Measurements from ENCODE around the gene MARCHF7.
"Not testable (repeated sequence)": the region's sequence is repeated elsewhere in the genome, so short reads cannot be mapped to it uniquely, and the experiment has no call there.

Gene MARCHF7

GRCh38 chr2:159712143-159712928 is at the start of gene MARCHF7:
MARCHF7 (plus strand) TSS chr2:159712506; CDS start chr2:159729023, 16,517 bp downstream.
- H3K27ac Mint-ChIP-seq = peak within 1 kb of the TSS; percentile 100
- H3K9me3 Mint-ChIP-seq = no peaks in the 10 kb centered on the region
- no peaks in the 10 kb centered on the region for H3K27me3 Mint-ChIP-seq
- H3K4me3 Mint-ChIP-seq = peak within 1 kb of the TSS; percentile 99
- peaks cover 15% of the 10 kb centered on the region for H3K36me3 Mint-ChIP-seq
- H3K4me1 Mint-ChIP-seq = peaks cover 56% of the 10 kb centered on the region

GRCh38 chr2:159667423-159667822 is 44.9 kb upstream of the MARCHF7 start:
- not testable (repeated sequence) for H3K27ac Mint-ChIP-seq, H3K27me3 Mint-ChIP-seq, H3K4me3 Mint-ChIP-seq, H3K9me3 Mint-ChIP-seq, H3K4me1 Mint-ChIP-seq
- H3K36me3 Mint-ChIP-seq = peaks cover 12% of the 10 kb centered on the region

GRCh38 chr2:159671047-159671446 is 41.3 kb upstream of the MARCHF7 start:
- H3K4me1 Mint-ChIP-seq = no peaks in the 10 kb centered on the region
- no peaks in the 10 kb centered on the region for H3K27me3 Mint-ChIP-seq
- H3K36me3 Mint-ChIP-seq = peaks cover 16% of the 10 kb centered on the region
- H3K9me3 Mint-ChIP-seq = no peaks in the 10 kb centered on the region
- no peak overlapping the region for H3K4me3 Mint-ChIP-seq
- H3K27ac Mint-ChIP-seq = no peak overlapping the region

- H3K4me1 Mint-ChIP-seq = no peaks in the 10 kb centered on the region
- no peaks in the 10 kb centered on the region for H3K27me3 Mint-ChIP-seq
These were observed 34.7 kb upstream of the MARCHF7 start for GRCh38 chr2:159677654-159678053.

GRCh38 chr2:159680692-159681091 is 31.6 kb upstream of the MARCHF7 start:
- Mint-ChIP-seq H3K27me3 (no peaks in the 10 kb centered on the region), H3K9me3 (no peaks in the 10 kb centered on the region), H3K4me3 (no peak overlapping the region), H3K36me3 (peaks cover 2% of the 10 kb centered on the region), H3K4me1 (no peaks in the 10 kb centered on the region), H3K27ac (no peak overlapping the region)

More at GRCh38 chr2:159677654-159678053, 34.7 kb upstream of the MARCHF7 start:
- Mint-ChIP-seq H3K9me3 (no peaks in the 10 kb centered on the region), H3K4me3 (no peak overlapping the region), H3K36me3 (peaks cover 3% of the 10 kb centered on the region), H3K27ac (no peak overlapping the region)

GRCh38 chr2:159683817-159684216 is 28.5 kb upstream of the MARCHF7 start:
- H3K36me3 Mint-ChIP-seq = peaks cover 2% of the 10 kb centered on the region
- no peak overlapping the region for H3K27ac Mint-ChIP-seq
- no peaks in the 10 kb centered on the region for H3K4me1 Mint-ChIP-seq
- H3K27me3 Mint-ChIP-seq = no peaks in the 10 kb centered on the region
- no peak overlapping the region for H3K4me3 Mint-ChIP-seq
- no peaks in the 10 kb centered on the region for H3K9me3 Mint-ChIP-seq

GRCh38 chr2:159684796-159685195 is 27.5 kb upstream of the MARCHF7 start:
- no peak overlapping the region for H3K27ac Mint-ChIP-seq
- H3K4me1 Mint-ChIP-seq = no peaks in the 10 kb centered on the region
- no peak overlapping the region for H3K4me3 Mint-ChIP-seq
- H3K36me3 Mint-ChIP-seq = peaks cover 2% of the 10 kb centered on the region
- H3K27me3 Mint-ChIP-seq = no peaks in the 10 kb centered on the region
- no peaks in the 10 kb centered on the region for H3K9me3 Mint-ChIP-seq

GRCh38 chr2:159694500-159695040 is 17.7 kb upstream of the MARCHF7 start:
- no peaks in the 10 kb centered on the region for H3K4me1 Mint-ChIP-seq
- peaks cover 4% of the 10 kb centered on the region for H3K36me3 Mint-ChIP-seq
- peaks cover 10% of the 10 kb centered on the region for H3K9me3 Mint-ChIP-seq
- no peak overlapping the region for H3K4me3 Mint-ChIP-seq
- no peaks in the 10 kb centered on the region for H3K27me3 Mint-ChIP-seq
- H3K27ac Mint-ChIP-seq = no peak overlapping the region

- Mint-ChIP-seq H3K36me3 (peaks cover 8% of the 10 kb centered on the region), H3K27me3 (no peaks in the 10 kb centered on the region), H3K4me1 (no peaks in the 10 kb centered on the region), H3K27ac (no peak overlapping the region), H3K9me3 (peaks cover 10% of the 10 kb centered on the region), H3K4me3 (no peak overlapping the region)
These were observed 16.4 kb upstream of the MARCHF7 start for GRCh38 chr2:159695795-159696448.

GRCh38 chr2:159703491-159703890 is 8.8 kb upstream of the MARCHF7 start:
- peaks cover 6% of the 10 kb centered on the region for H3K36me3 Mint-ChIP-seq
- H3K9me3 Mint-ChIP-seq = no peaks in the 10 kb centered on the region
- H3K27ac Mint-ChIP-seq = no peak overlapping the region
- no peak overlapping the region for H3K4me3 Mint-ChIP-seq
- no peaks in the 10 kb centered on the region for H3K4me1 Mint-ChIP-seq
- H3K27me3 Mint-ChIP-seq = no peaks in the 10 kb centered on the region

- H3K27me3 Mint-ChIP-seq = no peaks in the 10 kb centered on the region
- H3K9me3 Mint-ChIP-seq = no peaks in the 10 kb centered on the region
- H3K4me1 Mint-ChIP-seq = peaks cover 10% of the 10 kb centered on the region
- H3K4me3 Mint-ChIP-seq = no peak overlapping the region
- no peak overlapping the region for H3K27ac Mint-ChIP-seq
- H3K36me3 Mint-ChIP-seq = peaks cover 3% of the 10 kb centered on the region
These were observed 5.8 kb upstream of the MARCHF7 start for GRCh38 chr2:159706385-159706980.

- Mint-ChIP-seq H3K4me1 (peaks cover 15% of the 10 kb centered on the region), H3K36me3 (peaks cover 3% of the 10 kb centered on the region), H3K27ac (no peak overlapping the region), H3K4me3 (no peak overlapping the region), H3K9me3 (no peaks in the 10 kb centered on the region), H3K27me3 (no peaks in the 10 kb centered on the region)
These were observed 4.1 kb upstream of the MARCHF7 start for GRCh38 chr2:159708066-159708760.

GRCh38 chr2:159710601-159711180 is 1.6 kb upstream of the MARCHF7 start:
- Mint-ChIP-seq H3K4me1 (peaks cover 40% of the 10 kb centered on the region), H3K27ac (peak overlapping the region; percentile 51), H3K36me3 (peaks cover 9% of the 10 kb centered on the region), H3K4me3 (no peak overlapping the region), H3K27me3 (no peaks in the 10 kb centered on the region), H3K9me3 (no peaks in the 10 kb centered on the region)

- Mint-ChIP-seq H3K27me3 (no peaks in the 10 kb centered on the region), H3K9me3 (no peaks in the 10 kb centered on the region), H3K4me1 (peaks cover 49% of the 10 kb centered on the region), H3K27ac (peak overlapping the region; percentile 93), H3K4me3 (peak overlapping the region; percentile 99), H3K36me3 (peaks cover 13% of the 10 kb centered on the region)
These were observed 654 bp upstream of the MARCHF7 start for GRCh38 chr2:159711562-159712142.
